NCI-H226 (cell line): ENCODE measurements around the gene CDR2L.
"Not testable (repeated sequence)": the region's sequence is repeated elsewhere in the genome, so short reads cannot be mapped to it uniquely, and the experiment has no call there.

ENCODE experiments used
- DNase-seq: peaks from one replicate; pipeline ENCODE4 v3.0.0-alpha.2; 2015

Gene CDR2L

DNA sequence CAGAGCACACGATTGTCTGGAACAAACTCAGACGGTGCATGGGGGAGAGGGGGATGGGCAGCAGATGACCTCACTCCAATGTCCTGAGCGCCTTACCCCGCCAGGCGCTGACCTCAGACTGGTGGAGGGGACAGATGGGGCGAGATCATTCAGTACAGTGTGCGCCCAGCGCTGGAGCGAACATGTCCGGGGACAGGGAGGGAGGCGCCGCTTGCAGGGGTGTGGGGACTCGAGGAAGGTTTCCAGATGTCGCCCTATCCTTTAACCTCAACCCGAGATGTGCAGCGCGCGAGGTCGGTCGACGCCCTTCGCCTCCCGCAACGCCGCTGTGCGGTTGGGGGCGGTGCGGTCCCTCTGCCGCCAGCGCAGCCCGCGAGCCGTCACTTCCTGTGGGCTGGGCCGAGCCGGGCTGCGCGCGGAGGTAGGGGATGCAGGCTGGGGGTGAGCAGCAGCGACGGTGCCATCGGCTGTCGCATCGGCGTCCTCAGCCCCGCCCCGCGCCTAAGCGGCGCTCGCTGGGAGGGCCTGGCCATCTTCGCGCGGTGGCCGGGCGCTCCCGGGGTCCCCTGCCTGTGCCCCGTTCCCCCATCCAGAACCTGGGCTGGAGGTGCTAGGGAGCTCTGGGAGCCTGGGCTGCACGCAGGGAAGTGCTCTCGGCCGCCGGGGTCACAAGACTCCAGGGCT lies 5.3 kb upstream of the CDR2L start:
- DNase-seq = peak; percentile 37

DNA sequence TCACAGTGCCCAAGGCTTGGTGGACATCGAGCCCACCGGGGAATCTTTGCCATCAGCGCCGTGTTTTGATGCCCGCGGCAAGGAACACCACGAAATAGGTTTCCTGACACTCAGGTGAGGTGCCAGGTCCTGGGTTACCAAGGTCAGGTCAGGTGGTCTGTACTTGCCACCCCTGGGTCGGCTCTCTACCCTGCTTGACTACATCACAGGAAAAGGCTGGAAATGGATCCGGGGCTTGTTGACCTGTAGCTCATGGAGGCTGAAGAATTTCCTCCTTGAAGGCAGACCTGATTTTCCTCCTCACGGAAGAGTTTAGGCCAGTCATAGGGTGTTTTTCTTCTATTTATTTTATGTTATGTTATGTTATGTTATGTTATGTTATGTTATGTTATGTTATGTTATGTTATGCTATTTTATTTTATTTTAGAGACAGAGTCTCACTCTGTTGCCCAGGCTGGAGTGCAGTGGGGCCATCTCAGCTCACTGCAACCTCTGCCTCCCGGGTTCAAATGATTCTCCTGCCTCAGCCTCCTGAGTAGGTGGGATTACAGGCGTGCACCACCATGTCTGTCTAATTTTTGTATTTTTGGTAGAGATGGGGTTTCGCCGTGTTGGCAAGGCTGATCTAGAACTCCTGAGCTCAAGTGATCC lies 4.6 kb upstream of the CDR2L start:
- not testable (repeated sequence) for DNase-seq

DNA sequence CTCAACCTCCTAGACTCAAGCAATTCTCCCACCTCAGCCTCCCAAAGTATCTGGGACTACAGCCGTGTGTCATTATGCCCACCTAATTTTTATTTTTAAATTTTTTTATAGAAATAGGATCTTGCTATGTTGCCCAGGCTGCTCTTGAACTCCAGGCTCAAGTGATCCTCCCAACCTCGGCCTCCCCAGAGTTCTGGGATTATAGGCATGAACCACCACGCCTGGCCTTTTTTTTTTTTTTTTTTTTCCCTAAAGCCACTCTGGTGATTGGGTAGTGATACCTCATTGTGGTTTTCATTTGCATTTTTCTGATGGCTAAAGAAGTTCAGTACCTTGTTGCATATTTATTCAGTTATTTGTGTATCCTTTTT lies 1.2 kb upstream of the CDR2L start:
- DNase-seq = no peak

DNA sequence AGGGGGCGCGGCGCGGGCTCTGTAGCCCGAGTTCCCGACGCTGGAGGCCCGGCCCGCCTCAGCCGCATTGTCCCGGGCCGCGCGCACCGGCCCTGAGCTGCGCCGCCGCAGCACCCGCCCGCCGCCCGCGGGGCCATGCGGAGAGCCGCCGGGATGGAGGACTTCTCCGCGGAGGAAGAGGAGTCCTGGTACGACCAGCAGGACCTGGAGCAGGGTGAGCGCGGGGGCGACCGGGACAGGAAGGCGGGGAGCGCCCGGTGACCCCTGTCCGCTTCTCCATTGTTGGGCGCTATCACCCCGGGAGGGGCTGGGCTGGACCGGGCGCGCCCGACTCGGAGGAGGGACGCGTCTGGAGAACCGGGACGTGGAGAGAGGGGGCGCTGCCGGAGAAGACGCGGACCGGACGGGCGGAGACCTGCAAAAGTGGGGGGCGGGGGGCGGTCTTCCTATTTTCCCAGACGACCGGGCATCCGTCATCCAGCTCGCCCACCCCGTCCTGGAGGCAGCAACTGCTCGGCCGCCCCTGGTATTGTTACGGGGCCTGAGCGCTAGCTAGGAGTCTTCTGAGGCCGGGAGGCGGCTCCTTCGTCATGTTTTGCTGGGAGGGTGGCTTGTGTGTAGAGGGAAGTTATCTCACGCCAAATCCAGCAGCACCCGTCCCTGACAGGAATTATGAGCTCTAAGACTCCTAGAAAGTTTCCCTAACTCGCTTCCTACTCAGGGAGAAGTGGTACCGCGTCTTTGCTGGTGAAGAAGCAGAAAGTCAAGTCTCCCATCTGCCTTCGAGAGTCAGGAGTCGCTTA lies 678 bp downstream of the CDR2L start:
- peak; percentile 15 for DNase-seq

DNA sequence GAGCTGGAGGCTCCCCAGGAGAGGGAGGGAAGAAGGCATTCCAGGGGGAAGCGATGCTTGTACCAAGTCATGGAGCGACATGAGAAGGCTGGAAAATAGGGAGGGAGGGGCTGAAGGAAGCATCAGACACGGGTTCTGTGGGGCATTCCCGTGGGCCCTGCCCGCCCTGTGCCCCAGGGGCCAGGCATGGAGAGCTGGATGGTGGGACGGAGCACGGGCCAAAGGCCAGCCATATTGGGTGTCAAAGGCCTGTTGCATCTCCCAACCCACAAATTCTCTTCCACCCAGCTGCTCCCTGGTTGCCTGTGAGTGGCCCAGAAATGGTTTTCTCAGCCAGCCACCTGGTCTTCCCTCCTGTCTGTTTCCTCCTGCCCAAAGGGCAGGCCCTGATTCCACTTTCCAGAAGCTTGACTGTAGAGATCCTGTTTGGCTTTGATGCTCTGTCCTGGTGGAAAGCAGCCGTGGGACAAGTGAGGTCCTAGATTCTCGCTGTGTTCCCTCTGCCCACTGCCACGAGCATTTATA lies 3.2 kb downstream of the CDR2L start:
- DNase-seq = no peak

DNA sequence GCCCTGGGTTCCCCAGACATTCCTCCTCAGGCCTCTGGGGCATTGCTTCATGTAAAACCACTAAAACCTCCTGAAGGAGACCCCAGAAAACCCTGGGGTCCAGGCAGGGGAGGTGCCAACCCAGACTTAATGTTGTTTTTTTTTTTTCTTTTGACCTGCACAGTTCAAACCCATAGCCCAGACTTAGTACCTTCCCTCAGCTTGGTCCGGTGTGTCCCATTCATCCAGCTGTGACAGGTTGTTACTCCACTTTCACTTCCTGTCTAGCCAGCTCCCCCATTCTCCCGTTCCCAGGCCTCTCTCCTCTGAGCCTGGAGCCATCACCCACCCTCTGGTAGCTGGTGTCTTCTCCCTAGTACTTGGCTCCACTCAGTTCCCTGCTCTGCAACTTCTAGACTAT lies 4.8 kb downstream of the CDR2L start:
- no peak for DNase-seq

DNA sequence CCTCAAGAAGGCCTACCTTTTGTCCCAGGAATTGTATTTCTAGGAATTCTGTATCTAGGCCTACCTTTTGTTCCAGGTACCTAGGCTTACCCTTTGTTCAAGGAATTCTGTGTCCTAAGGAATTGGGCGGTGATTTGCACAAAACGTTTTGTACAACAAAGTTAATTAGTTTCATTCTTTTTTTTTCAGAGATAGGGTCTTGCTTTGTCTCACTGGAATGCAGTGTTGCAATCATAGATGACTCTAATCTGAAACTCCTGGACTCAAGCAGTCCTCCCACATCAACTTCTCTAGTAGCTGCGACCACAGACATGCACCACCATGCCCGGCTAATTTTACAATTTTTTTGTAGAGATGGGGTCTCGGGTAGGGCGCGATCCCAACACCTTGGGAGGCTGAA lies 7.0 kb downstream of the CDR2L start:
- DNase-seq = peak; percentile 78

DNA sequence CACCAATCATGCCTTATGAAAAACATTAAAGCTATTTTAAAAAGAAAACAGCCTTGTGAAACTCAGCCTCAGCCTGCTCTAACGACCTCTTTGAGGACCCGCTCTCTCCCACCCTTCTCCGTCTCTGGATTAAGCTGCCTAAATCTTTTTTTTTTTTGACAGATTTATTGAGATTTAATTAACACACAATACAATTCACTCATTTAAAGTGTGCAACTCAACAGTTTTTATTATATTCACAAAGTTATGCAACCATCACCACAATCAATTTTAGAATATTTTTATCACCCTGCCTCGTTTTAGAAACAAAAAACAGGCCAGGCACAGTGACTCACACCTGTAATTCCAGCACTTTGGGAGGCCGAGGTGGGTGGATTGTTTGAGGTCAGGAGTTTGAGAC lies 8.4 kb downstream of the CDR2L start:
- no peak for DNase-seq

DNA sequence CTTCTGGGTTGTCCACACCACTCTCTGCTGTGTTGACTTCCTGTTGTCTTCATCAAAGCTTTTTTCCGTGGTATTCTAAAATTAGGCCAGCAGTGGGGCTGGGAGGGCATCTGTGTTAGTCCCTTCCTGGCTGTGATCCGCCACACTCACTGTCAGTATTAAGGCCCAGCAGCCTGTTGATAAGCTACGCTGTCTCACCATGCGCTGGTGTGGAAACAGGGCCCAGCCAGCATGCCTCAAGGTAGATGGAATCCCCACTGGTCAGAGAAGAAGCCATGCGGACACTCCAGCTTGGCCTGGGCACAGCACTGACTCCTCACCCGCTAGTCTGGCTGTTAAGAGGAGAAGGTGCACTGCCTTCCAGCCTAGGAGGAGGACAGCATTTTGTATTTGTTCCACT lies 11.4 kb downstream of the CDR2L start:
- no peak for DNase-seq

DNA sequence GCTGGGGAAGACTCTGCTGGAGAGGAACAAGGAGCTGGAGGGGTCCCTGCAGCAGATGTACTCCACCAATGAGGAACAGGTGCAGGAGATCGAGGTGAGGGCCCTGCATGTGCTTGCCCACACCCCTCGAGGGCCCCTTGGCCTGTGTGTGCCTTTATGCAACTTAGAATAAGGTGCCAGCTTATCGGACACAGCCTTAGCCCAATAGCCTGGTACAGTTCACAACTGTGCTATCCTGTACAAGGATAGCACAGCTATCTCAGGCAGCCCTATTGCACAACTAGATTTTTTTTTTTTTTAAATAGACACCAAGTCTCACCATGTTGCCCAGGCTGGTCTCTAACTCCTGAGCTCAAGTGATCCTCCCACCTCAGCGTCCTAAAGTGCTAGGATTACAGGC lies 12.1 kb downstream of the CDR2L start:
- DNase-seq = no peak

DNA sequence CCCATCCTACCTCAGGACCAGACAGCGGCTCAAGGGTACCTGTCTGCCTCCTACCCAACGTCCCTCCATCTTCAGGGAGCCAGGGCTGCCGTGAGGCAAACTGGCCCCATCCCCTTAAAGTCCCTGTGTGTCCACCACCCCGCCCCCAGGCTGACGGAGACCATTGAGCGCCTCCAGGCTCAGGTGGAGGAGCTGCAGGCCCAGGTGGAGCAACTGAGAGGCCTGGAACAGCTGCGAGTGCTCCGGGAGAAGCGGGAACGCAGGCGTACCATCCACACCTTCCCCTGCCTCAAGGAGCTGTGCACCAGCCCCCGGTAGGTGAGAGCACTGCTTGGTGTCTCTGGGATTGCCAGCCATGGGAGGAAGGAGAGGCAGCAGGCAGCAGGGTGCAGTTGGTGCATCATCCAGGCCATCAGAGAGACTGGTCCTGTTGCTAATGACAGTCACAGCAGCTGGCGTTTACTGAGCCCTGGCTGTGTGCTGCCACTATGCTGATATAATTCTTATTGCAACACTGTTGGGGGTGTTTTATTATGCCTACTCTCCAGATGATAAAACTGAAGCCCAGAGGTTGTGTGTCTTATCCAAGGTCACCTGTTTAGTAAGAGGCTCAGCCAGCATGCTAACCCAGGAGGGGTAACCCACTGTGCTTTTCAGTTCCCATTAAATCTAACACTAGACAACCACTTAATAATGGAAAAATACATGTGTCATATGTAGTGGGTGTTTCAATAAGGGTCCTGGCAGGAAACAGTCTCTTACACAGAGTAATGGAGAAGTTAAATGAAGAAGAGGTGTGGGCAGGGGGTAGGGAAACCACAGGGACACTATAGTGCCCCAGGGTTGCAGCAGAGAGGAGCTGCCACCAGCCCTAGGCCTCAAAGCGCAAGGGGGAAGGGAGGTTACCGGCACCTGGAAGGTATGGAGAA lies 14.7 kb downstream of the CDR2L start:
- DNase-seq = no peak

DNA sequence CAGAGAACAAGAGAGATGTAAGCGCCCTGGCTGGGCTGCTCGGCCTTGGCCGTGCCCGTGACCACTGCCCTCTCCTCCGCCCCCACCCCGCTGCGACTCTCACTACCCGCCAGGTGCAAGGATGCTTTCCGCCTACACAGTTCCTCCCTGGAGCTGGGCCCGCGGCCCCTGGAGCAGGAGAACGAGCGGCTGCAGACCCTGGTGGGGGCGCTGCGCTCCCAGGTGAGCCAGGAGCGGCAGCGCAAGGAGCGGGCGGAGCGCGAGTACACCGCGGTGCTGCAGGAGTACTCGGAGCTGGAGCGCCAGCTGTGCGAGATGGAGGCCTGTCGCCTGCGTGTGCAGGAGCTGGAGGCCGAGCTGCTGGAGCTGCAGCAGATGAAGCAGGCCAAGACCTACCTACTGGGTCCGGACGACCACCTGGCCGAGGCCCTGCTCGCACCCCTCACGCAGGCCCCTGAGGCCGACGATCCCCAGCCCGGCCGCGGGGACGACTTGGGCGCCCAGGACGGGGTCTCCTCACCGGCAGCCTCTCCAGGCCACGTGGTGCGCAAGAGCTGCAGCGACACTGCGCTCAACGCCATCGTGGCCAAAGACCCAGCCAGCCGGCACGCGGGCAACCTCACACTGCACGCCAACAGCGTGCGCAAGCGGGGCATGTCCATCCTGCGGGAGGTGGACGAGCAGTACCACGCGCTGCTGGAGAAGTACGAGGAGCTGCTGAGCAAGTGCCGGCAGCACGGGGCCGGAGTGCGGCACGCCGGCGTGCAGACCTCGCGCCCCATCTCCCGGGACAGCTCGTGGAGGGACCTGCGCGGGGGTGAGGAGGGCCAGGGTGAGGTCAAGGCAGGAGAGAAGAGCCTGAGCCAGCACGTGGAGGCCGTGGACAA lies 15.9 kb downstream of the CDR2L start:
- DNase-seq = no peak

DNA sequence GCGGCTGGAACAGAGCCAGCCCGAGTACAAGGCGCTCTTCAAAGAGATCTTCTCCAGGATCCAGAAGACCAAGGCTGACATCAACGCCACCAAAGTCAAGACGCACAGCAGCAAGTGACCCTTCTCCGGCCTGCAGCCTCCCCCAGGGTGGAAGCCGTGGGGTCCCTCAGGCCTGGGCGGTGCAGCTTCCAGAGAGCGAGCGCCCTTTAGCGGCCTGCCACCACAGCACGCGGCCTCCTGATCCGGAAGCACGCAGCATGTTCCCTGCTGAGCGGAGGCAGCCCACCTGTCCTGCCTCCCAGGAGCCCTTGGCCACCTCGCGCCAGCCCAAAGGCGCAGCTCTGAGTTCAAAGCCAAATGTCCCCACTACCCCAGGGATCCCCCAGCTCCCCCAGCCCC lies 16.5 kb downstream of the CDR2L start:
- DNase-seq = no peak

DNA sequence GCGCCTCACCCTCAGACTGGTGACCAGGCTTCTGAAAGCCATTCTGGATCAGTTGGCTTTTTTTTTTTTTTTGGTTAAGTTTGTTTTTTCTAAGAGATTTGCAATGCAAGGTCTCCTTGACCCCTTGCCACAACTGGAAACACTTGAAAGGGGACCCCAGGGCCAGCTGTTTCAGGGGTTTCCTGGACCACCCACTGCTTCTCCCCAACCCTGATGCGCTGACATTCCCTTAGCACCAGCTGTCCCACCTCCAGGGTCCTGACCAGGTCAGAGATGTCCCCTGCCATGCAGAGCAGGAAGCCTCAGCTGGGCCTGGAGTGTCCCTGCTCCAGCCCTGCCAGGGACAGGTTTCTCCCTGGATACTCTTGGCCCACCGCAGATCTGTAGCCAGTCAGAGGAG lies 16.9 kb downstream of the CDR2L start:
- no peak for DNase-seq

DNA sequence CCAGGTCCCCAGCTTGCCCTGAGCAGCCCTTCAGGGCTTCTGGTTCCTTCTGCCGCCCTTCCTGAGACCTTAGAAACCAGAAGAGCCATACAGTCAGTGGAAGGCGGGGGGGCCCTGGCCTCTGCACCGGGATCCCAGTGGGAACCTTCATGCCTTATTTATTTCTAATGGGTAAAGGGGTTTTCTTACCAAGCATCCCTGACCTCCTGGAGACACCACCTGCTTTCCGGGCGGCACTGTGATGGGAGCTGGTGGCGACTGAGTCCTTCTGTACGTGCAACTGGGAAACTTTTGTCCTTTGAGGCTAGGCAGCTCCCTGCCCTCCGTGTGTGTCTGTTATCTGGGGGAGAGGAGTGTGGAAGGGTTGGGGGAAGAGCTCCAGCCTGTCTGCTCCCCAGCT lies 17.9 kb downstream of the CDR2L start:
- DNase-seq = no peak

DNA sequence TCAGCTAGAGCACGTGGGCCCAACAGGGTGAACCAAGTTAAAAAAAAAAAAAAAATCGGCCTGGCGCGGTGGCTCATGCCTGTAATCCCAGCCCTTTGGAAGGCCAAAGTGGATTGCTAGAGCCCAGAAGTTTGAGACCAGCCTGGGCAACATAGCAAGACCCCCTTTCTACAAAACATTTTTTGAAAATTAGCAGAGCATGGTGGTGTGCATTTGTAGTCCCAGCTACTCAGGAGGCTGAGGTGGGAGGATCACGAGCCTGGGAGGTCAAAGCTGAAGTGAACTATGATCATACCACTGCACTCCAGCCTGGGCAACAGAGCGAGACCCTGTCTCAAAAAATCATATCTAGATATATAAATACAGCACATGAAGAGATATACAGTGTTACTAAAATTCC lies 18.7 kb downstream of the CDR2L start:
- DNase-seq = not testable (repeated sequence)

DNA sequence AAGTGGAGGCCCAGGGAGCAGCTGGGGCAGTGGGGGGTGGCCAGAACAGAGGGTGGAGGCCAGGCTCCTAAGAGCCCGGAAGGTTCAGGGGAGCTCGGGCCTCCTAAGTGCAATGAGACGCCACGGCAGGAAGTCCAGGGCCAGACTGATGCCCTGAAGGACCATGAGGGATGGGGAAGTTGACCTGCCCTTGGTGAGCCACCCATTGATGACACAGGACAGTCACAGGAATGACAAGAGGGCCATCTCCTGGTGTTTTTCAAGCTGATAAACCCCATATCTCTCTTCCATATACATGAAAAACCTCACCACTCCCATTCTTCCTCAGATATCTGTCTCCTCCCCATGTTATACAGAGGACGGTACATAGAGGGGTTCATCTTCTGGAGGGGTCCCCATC lies 19.2 kb downstream of the CDR2L start:
- no peak for DNase-seq

DNA sequence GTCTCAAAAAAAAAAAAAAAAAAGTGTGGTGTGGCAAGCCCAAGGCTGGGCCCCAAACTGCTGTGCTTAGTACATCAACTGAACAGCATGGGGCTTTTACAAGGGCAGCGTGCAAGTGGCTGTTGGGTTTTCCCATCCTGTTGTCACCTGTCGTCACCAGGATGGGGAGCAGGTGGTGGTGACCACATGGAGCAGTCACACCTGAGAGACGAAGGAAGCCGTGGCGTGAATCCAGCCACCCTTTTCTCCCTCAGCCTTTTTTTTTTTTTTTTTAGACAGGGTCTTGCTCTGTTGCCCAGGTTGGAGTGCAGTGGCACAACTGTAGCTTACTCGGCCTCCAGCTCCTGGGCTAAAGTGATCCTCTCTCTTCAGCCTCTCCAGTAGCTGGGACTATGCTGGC lies 20.9 kb downstream of the CDR2L start:
- no peak for DNase-seq

DNA sequence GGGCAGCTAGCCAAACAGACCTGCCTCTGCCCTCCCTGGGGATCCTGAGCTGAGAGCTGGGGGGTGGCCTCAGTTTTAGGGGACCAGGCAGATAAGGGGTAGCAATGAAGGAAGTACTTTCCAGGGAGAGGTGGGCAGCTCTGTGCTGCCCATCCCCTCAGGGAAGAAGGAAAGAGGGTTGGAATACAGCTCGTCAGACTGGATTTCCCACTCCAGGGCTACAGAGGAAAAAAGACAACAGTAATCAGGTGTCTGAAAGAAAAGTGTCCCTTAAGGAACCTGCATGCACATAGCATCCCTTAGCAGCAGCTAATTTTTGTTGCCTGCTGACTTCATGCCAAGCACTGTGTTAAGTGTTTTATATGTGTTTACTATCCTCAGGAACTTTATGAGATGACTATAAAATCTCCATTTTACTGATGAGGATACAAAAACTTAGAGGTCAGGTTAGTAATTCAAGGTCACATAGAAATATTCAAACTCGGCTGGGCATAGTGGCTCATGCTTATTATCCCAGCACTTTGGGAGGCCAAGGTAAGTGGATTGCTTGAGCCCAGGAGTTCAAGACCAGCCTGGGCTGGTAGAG lies 21.8 kb downstream of the CDR2L start:
- no peak for DNase-seq

DNA sequence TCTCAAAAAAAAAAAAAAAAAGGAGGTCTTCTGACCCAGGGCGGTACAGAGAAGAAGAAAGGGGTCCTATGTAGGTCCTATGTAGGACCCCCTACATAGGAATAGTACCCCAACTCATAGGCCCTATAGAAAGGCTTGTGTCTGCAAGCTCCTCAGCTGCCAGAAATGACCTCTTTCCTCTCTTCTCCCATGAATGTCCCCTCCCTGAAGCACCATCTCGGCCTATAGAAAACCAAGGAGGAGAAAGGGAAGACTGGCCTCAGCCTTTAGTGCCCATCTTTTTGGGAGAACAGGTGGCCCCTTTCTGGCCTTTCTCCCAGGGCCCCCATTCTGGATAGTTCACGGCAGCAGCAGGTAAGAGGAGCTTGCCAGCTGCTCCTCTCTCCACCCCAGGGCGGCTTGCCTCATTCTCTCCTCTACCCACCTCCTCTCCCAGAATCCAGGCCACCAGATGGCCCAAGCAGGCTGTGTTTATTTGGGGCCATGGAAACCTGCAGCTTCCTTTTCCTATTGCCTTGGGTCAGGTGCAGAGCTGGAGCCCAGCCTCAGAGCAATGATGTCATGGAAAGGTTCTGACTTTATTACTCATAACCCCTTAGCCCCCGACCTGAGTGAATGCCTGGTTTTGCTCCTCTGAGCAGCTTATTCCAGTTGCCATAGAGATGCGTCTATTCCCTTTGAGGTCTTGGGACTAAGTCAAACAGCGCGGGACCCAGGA lies 23.4 kb downstream of the CDR2L start:
- peak; percentile 69 for DNase-seq
